Measurements from ENCODE around the gene GPR84.

DNA sequence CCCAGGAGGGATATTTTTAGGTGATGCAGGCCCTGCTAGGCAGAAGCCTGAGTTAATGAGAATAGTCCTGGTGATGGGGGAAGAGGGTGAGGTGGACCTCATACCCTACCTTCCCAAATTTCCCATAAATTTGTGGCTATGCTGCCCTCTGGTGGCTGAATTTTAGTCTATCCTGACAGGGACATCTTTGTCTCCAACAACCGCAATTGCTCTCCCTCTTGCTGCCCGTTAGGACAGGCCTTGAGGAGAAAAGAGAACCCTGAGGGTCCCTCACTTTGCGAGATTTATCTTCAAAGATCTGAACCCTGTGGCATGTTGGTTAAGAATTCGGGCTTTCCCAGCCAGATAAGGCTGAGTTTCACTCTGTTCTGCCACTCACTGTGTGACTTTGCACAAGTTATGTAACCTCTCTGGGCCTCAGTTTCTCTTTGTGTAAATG lies 30.0 kb upstream of the GPR84 start:
- TF ChIP-seq CTCF (conservative IDR thresholded peaks at IDR 0.05; ENCODE audit: low read depth in 2 of 2) (peak; percentile 80 to 83), POLR2AphosphoS5 (IDR thresholded peaks at IDR 0.05; ENCODE audit: low read depth) (no peak), EZH2phosphoT487 (IDR thresholded peaks at IDR 0.05; ENCODE audit: unreplicated experiment) (no peak), CREB1 (CRISPR knock-in tag; IDR thresholded peaks at IDR 0.05; ENCODE audit: low read depth) (no peak), JUNB (IDR thresholded peaks at IDR 0.05; ENCODE audit: unreplicated experiment) (no peak)
